Activated effector memory CD4-positive, alpha-beta T cell treated with anti-CD3 and anti-CD28 coated beads, Interleukin-2, amount 50 U/mL, for 16 hours (primary cell): Measurements from ENCODE around the gene ASPN.

Experiments
- DNase-seq: peaks from one replicate; pipeline ENCODE4 v3.0.0-alpha.2; 2020

Gene ASPN

GRCh38 chr9:92406477-92406876 is 75.8 kb downstream of the ASPN start:
- DNase-seq: peak; percentile 68
